AG09309 (cell line): ENCODE data around the gene PSMB9.

Experiments used
- DNase-seq: peaks from one replicate; pipeline ENCODE4 v3.0.0-alpha.2; 2010; ENCODE audit warnings: low read depth
- H3K4me3 ChIP-seq: 2 replicates; pipeline ENCODE4 v1.5.1; 2011; ENCODE audit warnings: mild to moderate bottlenecking, low read depth, low read length, moderate library complexity; ENCODE audit not compliant: control insufficient read depth
- TF ChIP-seq, protein P1 (sequence below): IDR thresholded peaks from 2 replicates; pipeline ENCODE4 v1.5.1; 2011; ENCODE audit warnings: mild to moderate bottlenecking, low read depth, low read length, inconsistent platforms; ENCODE audit not compliant: insufficient read depth, control insufficient read depth; ENCODE audit errors: missing control alignments

The PSMB9 gene

GRCh38 chr6:32851025-32851424 is 3.0 kb upstream of the PSMB9 start:
- DNase-seq, result no peak
- no peak overlapping the region for H3K4me3 ChIP-seq
- TF ChIP-seq, protein P1, sequence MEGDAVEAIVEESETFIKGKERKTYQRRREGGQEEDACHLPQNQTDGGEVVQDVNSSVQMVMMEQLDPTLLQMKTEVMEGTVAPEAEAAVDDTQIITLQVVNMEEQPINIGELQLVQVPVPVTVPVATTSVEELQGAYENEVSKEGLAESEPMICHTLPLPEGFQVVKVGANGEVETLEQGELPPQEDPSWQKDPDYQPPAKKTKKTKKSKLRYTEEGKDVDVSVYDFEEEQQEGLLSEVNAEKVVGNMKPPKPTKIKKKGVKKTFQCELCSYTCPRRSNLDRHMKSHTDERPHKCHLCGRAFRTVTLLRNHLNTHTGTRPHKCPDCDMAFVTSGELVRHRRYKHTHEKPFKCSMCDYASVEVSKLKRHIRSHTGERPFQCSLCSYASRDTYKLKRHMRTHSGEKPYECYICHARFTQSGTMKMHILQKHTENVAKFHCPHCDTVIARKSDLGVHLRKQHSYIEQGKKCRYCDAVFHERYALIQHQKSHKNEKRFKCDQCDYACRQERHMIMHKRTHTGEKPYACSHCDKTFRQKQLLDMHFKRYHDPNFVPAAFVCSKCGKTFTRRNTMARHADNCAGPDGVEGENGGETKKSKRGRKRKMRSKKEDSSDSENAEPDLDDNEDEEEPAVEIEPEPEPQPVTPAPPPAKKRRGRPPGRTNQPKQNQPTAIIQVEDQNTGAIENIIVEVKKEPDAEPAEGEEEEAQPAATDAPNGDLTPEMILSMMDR, result no peak

GRCh38 chr6:32852018-32852843 is 1.8 kb upstream of the PSMB9 start:
- no peak for DNase-seq

DNA sequence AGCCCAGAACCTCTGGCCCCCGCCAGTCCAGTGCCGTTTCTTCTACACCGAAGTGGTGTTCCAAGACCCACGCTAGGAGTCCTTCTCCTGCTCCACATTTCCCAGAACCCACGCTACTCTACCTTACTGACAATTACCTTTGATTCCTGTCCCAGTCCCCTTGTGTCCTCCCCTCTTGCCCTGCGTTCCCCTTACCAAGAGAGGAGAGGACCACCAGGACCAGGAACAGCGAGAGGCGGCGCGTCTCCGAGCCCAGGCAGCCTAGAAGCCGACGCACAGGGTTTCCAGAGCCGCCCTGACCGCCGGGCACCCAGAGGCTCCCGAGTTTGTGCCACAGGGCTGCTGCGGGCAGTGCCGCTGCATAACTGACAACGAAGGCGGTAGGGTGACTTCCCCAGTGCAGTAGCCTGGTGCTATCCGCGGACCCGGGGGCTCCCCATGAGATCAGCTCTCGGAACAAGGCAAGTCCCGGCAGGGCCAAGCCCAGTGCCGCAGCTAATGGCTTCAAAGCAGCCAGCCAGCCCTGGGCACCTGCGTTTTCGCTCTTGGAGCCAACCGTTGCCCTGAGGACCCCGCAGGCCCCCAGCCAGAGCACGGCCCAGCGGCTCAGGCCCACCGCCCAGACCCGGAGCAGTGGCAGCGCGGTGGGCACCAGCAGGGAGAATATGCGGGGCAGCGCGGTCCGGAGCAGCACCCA is 1.0 kb upstream of the PSMB9 start:
- no peak for DNase-seq
- TF ChIP-seq, protein P1, result no peak
- peak overlapping the region; percentile 72 for H3K4me3 ChIP-seq

More at GRCh38 chr6:32852018-32852843, 1.8 kb upstream of the PSMB9 start:
- peak overlapping the region; percentile 72 for H3K4me3 ChIP-seq
- TF ChIP-seq, protein P1, result no peak

- DNase-seq, result no peak
- TF ChIP-seq, protein P1, result no peak
- H3K4me3 ChIP-seq, result peak overlapping the region; percentile 72
Observed at GRCh38 chr6:32854376-32855178, 585 bp downstream of the PSMB9 start.

DNA sequence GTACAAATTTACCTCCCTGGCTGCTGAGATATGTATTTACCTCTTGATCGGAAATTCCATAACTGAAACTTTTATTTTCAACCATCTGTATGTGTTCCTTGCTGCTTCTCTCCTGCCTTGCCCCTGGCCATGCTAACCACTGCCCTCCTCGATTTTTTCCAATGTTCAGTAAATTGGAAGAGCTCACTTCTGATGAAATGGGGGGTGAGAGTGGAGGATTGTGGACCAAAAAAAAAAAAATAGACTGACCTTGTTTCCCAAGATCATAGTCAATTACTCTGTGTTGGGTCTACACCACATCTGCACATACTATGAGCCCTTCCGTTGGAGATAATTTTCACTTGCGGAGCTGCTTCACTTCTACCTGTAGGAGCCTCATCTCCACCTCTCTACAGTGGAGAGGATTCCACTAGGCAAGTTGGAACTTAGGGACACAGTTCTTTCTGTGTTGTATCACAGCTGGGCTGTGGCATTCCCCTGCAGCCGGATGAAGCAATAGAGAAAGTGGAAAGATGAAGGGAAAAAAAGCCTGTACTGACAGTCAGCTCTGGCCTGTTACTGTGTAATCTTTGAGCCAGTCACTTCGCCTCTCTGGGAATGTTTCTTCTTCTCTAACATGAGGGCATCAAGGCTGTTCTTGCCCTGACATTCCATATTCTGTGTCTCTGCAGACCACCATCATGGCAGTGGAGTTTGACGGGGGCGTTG is 1.6 kb downstream of the PSMB9 start:
- TF ChIP-seq, protein P1, result no peak
- DNase-seq, result no peak
- H3K4me3 ChIP-seq, result no peak overlapping the region
